Activated T-cell treated with anti-CD3 and anti-CD28 coated beads for 1 hour (primary cell): ENCODE results near the gene ZSCAN22.

Source experiments
- DNase-seq: peaks from one replicate; pipeline ENCODE4 v3.0.0-alpha.2; 2020; ENCODE audit warnings: low read depth

The ZSCAN22 gene

GRCh38 chr19:58351990-58352755 lies 25.4 kb downstream of the ZSCAN22 start:
- DNase-seq, result no peak

- no peak for DNase-seq
These were observed 26.2 kb downstream of the ZSCAN22 start, which contains the start of gene A1BG for GRCh38 chr19:58352760-58353671. TSS of gene A1BG (minus strand) at chr19:58353492. CDS start at chr19:58353437, 55 bp downstream.

DNA sequence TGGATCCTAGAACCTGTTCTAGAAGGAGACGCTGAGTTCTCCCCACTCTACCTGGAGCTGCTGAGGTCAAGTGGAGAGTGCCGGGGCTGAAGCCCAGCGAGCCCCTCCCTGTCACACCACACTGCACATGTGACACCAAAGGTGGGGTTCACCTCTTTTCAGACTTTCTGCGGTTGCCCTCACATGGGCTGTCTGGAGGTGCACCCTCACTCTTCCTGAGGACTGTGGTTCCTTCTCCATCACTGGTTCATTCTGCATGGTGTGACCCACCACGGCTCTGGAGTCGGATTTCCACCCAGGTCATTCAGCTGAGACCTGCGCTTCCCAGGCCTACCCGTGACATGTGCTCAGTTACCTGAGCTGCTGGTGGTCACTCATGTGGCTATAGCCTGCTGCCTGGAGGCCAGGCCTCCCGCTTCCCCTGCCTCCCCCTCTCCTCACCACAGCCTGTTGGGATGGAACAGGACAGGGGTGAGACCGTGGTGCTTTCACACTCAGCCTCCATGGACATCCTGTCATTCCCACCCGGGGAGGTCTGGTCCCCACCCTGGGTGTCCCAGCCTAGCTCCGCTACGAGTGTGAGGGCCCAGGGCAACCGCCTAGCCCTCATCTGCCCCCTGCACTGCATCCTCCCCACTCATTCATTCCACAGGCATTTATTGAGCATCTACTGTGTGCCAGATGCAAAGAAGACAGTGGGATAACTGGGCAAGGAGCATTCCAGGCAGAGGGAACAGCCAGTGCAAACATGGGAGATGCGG lies 27.1 kb downstream of the ZSCAN22 start:
- no peak for DNase-seq

DNA sequence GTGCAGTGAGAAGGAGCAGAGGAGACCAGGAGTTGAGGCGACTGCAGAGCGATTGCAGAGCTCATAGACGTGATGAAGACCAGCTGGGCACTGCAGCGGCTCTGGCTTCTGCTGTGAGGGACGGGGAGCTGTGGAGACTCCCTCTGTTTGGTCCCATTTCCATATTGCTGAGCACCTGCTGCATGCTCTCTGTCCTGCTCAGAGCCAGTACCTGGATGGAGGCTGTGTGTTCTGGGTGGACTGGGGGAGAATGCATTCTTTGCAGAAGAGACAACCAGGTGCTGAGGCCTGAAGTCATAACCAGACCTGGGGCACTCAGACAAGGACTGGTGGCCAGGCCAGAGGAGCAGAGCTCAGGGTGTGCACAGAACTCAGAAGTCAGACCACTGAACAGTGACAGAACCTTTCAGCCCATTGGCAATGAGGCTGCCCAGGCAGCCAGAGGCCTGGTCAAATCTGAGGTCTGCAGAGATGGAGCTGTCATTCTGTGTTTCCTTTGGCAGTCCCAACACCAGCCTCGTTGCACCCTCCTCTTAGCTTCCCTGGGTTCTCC lies 27.8 kb downstream of the ZSCAN22 start:
- no peak for DNase-seq

- no peak for DNase-seq
These were observed 28.5 kb downstream of the ZSCAN22 start for GRCh38 chr19:58355215-58355796.

- no peak for DNase-seq
These were observed 29.3 kb downstream of the ZSCAN22 start for GRCh38 chr19:58355908-58356765.

- no peak for DNase-seq
These were observed 30.1 kb downstream of the ZSCAN22 start for GRCh38 chr19:58356766-58357480.

- no peak for DNase-seq
These were observed 30.8 kb downstream of the ZSCAN22 start for GRCh38 chr19:58357481-58358145.

GRCh38 chr19:58361900-58362271 lies 35.1 kb downstream of the ZSCAN22 start:
- no peak for DNase-seq

GRCh38 chr19:58362272-58362994 lies 35.6 kb downstream of the ZSCAN22 start, which contains the start of gene ZNF497:
TSS of gene ZNF497 (minus strand) at chr19:58362751. CDS start at chr19:58357635, 5,116 bp downstream.
- peak; percentile 95 for DNase-seq

GRCh38 chr19:58364146-58364545 lies 37.4 kb downstream of the ZSCAN22 start:
- no peak for DNase-seq

GRCh38 chr19:58366585-58367430 lies 40.0 kb downstream of the ZSCAN22 start:
- DNase-seq, result no peak

GRCh38 chr19:58367698-58368454 lies 41.1 kb downstream of the ZSCAN22 start:
- no peak for DNase-seq

DNA sequence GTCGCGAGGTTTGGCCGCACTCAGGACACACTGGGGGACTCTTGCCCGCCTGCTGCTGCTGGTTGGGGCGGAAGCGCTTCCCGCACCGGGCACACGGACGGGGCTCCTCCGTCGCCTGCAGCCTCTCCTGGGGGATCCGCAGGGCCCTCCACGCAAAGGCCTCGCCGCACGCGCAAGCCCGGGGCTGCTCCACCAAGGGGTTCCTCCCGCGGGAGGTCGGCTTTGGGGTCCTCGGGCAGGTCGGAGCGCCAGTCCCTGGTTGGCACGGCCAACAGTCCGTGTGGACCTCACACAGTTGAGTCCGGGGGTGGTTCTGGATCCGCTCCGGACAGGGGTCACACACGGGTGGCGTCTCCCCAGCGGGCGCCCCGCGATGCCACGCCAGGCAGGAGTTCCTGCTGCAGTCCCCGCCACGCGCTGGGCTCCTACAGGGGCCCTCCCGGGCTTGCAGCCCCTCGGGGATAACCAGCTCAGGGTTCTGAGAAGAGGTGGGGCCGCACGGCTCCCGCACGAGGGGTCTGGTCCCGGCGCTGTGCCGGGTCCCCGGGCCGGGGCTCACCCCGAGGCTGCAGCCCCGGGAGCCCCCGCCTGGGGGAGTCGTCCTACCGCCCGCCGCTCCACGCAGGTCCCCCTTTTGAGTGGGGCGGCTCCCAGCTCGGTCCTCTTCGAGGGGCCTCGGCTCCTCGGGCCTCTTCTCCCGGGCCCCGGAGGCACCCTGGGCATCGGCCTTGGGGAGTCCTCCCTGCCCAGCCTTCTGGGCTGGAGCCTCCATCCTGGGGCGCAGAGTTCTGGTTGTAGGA lies 42.0 kb downstream of the ZSCAN22 start:
- no peak for DNase-seq

GRCh38 chr19:58372311-58373133 lies 45.7 kb downstream of the ZSCAN22 start:
- no peak for DNase-seq
